ENCODE measurements around the gene PCSK5.

PCSK5 gene

DNA sequence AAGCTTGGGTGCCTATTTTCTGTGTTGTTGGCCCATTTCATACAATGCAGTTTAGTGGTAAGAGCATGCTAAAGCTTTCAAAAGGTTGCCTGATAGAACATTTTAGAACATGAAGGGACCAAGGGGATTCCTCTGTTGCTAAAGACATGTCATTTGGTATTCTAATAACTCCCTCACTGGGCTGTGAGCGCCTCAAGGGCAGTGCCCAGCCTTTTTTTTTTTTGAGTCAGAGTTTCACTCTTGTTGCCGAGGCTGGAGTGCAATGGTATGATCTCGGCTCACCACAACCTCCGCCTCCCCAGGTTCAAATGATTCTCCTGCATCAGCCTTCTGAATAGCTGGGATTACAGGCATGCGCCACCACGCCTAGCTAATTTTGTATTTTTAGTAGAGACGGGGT, 77.1 kb downstream of the PCSK5 start:
- DNase-seq = no peak

GRCh38 chr9:75974016-75974766, 83.7 kb downstream of the PCSK5 start:
- DNase-seq = no peak

- no peak for DNase-seq
Observed at GRCh38 chr9:75975071-75975470, 84.6 kb downstream of the PCSK5 start.

DNA sequence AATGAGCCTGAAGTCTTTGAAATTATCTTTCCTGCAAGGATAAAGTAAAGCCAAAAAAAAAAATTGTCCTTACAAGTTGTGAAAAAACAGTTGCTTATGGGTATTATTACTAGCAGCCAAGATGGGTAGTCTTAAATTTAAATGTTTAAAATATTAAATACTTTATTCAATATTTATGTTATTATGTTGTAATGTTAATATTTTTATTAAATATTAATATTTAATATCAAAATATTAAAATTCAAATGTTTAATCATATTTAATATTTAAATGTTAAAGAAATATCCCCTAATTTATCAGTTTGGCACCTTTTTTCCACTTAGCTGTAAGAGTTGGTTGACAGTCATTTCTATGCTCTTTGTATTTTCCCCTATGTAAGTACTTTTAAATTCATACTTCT, 86.1 kb downstream of the PCSK5 start:
- no peak for DNase-seq

- DNase-seq = no peak
Observed at GRCh38 chr9:75979362-75979761, 88.9 kb downstream of the PCSK5 start.

DNA sequence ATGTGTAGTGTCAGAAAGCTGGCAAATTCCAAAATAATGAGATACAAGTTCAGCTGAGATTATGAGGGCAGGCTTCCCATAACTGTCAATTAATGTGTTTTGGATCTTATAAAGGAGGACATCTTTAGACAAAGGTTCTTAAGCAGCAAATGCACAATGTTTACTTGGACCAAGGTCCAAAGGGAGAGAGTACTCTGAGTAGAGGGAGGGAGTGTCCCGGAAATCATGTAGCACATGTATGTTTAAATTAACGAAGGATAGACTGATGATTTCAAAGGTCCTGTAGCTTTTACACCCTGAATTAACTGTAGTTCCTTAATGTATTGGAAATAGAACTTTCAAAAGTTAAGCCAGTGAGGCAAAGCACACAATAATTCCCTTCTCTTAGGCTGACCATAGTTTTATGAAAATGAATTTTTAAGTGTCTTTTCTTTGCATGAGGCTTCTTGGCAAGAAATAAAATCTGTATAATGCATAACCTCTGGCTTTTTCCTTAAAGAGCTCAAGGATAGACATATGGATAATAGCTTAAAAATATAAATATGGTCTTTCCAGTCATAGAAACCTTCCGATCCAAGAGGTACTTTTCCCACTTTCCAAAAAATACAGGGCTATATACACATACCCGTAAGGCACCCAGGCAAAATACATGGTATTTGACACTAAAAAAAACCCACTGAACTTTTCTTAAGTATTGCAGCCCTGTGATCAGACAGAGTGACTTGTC, 93.0 kb downstream of the PCSK5 start:
- DNase-seq = no peak

DNA sequence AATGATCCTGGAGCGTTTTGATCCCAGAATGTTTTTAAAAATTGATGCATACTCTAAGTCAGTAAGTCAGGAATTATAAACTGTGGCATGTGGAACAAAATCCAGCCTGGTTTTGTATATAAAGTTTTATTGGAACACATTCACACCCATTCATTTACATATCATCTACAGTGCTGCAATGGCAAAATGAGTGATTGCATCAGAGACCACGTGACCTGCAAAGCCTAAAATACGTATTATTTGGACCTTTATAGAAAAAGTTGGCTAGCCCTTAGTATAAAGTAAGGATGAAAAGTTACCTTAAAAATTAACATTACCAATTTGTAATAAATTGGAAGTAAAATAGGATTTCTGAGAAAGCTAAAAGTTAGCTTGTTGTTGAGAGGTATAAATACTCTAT, 95.0 kb downstream of the PCSK5 start:
- no peak for DNase-seq

DNA sequence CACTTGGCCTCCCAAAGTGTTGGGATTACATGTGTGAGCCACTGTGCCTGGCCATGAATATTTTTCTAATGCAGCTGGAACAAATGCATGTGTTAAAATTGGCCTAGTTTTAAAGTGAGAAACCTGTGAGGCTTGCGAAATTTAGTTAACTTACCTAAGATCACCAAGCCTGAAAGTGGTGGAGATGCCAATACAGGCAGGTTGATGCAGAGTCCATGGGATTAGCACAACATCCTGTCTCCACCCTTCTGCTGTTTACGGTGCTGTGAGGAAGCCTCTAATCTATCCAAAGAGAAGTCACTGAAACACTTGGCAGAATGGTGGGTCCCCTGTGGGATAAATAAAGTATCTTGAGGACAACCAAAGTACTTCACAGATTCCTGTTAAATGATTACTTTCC, 98.2 kb downstream of the PCSK5 start:
- no peak for DNase-seq

GRCh38 chr9:75990156-75990555, 99.7 kb downstream of the PCSK5 start:
- DNase-seq = no peak

DNA sequence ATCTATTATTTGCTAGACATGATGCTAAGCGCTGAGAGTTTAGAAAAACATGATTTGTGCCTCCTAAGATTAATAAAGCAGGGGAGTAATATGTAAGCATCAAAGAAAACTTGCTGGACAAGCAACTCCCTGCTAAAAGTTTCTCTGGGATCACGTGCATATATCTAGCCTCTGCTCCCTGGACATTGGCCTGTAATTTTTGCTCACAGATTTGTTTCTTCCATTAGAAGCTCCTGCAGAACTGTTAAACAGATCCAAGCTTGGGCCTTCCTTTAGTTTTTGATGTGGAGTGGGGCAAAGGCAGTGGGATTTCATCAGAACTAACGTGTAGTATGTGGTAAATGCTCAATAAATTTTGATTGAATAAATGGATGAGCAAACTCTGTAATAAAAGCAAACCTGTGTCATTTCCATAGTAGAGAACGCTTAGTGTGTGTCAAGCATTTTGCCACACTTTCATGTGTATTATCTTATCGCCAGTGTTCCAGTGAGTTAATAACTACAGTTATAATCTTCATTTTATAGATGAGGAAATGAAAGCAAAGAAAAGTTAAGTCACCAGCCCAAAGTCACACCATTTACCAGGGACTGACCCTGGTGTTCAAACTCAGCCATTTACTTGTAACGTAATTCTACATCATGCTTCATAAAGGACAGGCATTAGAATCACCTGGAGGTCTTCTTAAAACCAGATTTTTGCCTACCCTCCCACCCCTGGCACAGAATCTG, 100.3 kb downstream of the PCSK5 start:
- no peak for DNase-seq

DNA sequence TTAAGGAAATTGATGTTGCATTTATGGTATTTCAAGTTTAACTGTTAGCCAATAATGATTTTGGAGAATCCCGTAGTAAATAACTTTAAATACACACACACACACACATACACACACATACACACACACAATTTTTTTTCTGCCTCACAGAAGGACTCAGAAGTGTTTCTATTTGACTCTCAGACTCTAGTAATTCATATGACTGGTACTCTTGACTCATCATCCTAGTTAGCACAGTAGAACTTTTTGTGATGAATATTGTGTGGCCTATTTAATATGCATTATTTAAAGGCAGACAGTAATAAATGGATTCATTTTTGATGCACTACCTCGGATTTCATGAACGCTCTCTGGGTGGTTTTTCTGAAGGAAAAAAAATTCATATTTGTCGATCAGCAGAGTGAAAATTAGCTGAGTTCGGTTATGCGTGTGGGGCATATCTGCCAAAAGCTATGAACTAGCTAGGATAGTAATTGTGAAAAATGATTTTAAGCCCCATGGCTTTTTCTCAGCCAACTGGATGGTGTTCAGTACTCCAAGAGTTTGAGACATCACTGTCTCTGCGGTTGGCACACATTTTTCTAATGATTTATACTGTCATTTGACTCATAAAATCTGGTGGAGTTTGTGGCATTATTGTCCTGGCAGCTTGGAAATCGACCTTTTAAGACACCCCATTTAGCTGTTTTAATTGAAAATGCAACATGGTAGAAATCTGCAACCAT, 102.2 kb downstream of the PCSK5 start:
- DNase-seq = no peak

DNA sequence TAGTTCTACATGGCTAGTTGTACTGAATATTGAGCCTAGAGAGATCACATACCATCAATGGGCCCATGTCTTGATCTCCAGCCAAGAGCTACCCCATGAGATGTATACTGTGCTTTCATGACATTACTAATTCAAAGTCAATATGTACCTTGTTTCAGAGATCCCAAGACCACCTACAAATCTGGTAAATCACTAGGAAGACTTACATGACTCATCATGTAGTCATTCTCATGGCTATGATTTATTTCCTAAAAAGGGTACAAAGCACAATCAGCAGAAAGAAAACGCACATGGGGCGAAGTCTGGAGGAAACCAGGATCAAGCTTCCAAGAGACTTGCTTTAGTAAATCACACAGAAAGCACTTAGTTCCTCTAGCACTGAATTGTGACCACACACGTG, 103.0 kb downstream of the PCSK5 start:
- DNase-seq = peak; percentile 29

GRCh38 chr9:75995066-75995465, 104.6 kb downstream of the PCSK5 start:
- no peak for DNase-seq

GRCh38 chr9:75996726-75997125, 106.3 kb downstream of the PCSK5 start:
- no peak for DNase-seq

DNA sequence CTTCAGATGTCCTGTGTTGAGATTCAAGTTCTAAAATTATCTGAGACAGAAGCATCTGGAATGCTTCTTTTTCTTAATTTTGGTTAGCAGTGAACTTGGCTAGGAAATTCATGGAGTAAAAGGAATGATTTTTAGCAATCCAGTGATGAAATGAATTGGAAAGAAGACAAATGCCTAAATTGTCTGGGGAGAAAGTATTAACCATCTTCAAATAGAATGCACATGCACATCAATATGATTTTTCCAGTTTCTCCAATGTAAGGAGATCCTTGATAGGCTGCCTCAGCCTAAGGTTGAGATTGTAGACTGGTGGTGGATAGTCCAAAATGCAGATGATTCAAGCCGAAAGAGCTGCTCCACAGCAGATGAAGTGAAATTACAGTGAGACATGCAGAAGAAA, 106.7 kb downstream of the PCSK5 start:
- DNase-seq = no peak

- DNase-seq = no peak
Observed at GRCh38 chr9:75998096-75998780, 107.8 kb downstream of the PCSK5 start.

DNA sequence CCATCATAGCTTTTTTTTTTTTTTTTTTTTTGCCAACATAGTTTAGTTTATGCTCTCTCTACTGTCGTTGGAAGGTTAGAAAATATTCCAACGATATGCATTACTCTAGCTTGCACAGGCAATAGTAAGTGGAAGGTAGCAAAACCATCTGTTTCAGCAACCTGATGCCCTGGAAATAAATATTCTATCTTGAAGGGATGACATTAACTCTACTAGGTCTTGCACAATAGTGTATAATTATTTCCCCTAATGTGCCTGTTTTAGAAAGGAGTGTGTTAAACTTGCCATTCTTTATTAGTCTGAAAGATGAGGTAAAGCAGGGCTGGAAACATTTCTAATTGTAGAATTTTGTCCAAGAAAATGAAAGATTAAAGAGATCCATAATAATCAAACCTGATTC, 111.0 kb downstream of the PCSK5 start:
- DNase-seq = no peak

- no peak for DNase-seq
Observed at GRCh38 chr9:76003041-76003440, 112.6 kb downstream of the PCSK5 start.

DNA sequence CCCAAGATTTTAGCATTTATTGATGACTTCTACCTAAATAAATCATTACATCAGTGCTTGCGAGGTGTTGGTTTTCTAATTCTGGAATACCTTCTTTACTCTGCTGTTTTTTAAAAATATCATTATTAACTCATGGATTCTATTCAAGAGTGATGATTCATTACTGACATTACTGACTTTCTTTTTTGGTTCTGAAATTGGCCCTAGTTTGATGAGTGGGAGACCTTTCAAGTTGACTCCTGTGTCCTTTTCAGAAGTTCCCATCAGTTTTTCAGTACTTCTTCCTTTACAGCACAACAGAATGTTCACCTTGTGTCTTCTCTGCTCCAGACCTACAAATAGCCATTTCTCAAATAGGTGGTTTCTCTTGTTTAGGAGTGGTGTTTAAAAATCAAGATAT, 114.1 kb downstream of the PCSK5 start:
- no peak for DNase-seq

- no peak for DNase-seq
Observed at GRCh38 chr9:76007935-76008334, 117.5 kb downstream of the PCSK5 start.

DNA sequence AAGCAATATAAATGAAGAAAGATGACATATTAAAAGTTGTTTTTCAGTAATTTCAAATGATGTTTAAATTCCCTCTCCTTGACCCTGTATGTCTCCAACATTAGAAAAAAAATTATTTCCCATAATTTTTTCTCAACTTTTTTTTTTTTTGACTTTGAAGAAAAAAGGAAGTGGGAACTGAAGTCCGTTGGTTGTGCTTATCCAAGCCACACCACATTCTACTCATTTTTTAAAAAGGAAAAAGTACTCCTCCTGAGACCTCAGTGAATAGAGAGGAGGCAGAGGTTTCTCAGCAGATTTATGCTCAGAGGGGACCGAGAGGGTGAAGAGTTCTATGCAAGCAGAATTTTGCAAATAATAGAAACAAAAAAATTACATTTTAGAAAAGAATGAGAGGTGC, 123.3 kb downstream of the PCSK5 start:
- no peak for DNase-seq

- no peak for DNase-seq
Observed at GRCh38 chr9:76018235-76018634, 127.8 kb downstream of the PCSK5 start.

- DNase-seq = no peak
Observed at GRCh38 chr9:76018761-76019160, 128.3 kb downstream of the PCSK5 start.

Data from HCEC 1CT (cell line).